Neural progenitor cell (in vitro differentiated cells): ENCODE measurements around the gene GRID1.

Source experiments
- EZH2 ChIP-seq: fragments of 200-600 bp; sonication (generic); IDR thresholded peaks from 2 replicates; pipeline ENCODE4 v1.6.1; 2017; ENCODE audit warnings: antibody characterized with exemption, mild to moderate bottlenecking, moderate library complexity
- EZH2phosphoT487 ChIP-seq: fragments of 200-600 bp; sonication (generic); IDR thresholded peaks from 2 replicates; pipeline ENCODE4 v1.6.1; 2017; ENCODE audit warnings: antibody characterized with exemption
- TF ChIP-seq, protein P1 (sequence below): fragments of 200-600 bp; sonication (generic); IDR thresholded peaks from 2 replicates; pipeline ENCODE4 v1.5.1; 2017; ENCODE audit warnings: antibody characterized with exemption, mild to moderate bottlenecking

DNA sequence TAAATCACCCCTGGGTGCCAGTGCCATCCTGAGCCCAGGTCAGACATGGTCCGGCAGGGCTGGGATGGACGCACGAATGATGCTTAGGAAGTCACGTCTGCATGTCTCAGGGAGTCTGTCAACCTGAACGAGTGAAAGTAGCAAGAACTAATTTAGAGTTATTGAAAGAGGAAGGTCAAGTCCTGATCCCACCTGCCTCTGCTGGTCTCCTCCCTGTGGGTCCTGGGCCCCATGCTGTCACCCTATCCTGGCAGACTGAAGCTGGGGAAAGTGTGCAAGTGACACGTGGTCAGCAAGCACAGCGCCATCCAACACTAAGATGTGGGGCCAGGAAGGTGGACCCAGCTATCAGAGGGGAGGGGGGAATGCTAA is 26.1 kb upstream of the GRID1 start:
- TF ChIP-seq, protein P1, sequence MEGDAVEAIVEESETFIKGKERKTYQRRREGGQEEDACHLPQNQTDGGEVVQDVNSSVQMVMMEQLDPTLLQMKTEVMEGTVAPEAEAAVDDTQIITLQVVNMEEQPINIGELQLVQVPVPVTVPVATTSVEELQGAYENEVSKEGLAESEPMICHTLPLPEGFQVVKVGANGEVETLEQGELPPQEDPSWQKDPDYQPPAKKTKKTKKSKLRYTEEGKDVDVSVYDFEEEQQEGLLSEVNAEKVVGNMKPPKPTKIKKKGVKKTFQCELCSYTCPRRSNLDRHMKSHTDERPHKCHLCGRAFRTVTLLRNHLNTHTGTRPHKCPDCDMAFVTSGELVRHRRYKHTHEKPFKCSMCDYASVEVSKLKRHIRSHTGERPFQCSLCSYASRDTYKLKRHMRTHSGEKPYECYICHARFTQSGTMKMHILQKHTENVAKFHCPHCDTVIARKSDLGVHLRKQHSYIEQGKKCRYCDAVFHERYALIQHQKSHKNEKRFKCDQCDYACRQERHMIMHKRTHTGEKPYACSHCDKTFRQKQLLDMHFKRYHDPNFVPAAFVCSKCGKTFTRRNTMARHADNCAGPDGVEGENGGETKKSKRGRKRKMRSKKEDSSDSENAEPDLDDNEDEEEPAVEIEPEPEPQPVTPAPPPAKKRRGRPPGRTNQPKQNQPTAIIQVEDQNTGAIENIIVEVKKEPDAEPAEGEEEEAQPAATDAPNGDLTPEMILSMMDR = no peak
- TF ChIP-seq EZH2phosphoT487 (no peak), EZH2 (no peak)
